ENCODE data around the gene TCF3. TPM values are rescaled to one million over a fixed set of nuclear protein-coding genes. Genes with fewer than 3 reads are reported as not detected.

Gene TCF3
- total and polyA plus RNA-seq, 4 donors: 36.9 to 58.1 (median 45.2) TPM

DNA sequence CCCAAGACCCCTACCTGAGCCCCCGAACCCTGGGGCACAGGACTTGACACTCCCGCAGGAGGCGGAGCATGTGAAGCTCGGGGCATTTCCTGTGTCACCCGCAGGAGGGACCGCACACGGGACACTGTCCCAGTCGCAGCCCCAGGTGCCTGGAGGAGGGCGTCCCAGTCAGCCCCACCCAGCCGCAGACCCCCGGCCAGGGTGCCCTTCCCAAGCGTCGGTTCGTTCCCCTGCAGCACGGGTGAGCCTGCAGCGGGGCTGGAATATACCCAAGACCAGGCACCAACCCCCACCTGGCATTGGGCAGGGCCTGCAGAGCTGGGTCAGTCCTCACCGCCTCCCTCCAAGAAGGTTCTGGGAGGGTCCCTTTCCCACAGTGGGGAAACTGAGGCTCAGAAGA lies 21.6 kb downstream of the TCF3 start:
- WGBS, 2 donors: 93 to 94% methylated on average over 17 of the region's 17 CpGs
- TF ChIP-seq, protein P1, sequence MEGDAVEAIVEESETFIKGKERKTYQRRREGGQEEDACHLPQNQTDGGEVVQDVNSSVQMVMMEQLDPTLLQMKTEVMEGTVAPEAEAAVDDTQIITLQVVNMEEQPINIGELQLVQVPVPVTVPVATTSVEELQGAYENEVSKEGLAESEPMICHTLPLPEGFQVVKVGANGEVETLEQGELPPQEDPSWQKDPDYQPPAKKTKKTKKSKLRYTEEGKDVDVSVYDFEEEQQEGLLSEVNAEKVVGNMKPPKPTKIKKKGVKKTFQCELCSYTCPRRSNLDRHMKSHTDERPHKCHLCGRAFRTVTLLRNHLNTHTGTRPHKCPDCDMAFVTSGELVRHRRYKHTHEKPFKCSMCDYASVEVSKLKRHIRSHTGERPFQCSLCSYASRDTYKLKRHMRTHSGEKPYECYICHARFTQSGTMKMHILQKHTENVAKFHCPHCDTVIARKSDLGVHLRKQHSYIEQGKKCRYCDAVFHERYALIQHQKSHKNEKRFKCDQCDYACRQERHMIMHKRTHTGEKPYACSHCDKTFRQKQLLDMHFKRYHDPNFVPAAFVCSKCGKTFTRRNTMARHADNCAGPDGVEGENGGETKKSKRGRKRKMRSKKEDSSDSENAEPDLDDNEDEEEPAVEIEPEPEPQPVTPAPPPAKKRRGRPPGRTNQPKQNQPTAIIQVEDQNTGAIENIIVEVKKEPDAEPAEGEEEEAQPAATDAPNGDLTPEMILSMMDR (IDR thresholded peaks at IDR 0.05; ENCODE audit: control extremely low read depth, extremely low read depth): no peak
- Histone ChIP-seq H3K36me3 (ENCODE audit: control insufficient read depth in 4 of 4, insufficient read depth in 4 of 4, low read length in 4 of 4) (peaks cover 0 to 44% (median 6%) of the 10 kb centered on the region in 4 donors), H3K9me3 (ENCODE audit: control insufficient read depth in 4 of 4, insufficient read depth in 3 of 4, low read length in 3 of 4) (no peaks in the 10 kb centered on the region), H3K4me1 (ENCODE audit: control insufficient read depth in 5 of 5, insufficient read depth in 5 of 5, low read length in 5 of 5) (no peaks in the 10 kb centered on the region), H3K27ac (ENCODE audit: low read depth in 1 of 2, low read length in 1 of 2) (no peak overlapping the region), H3K9ac (ENCODE audit: insufficient read depth in 1 of 2, low read length in 2 of 2) (no peak overlapping the region), H3K27me3 (ENCODE audit: control insufficient read depth in 3 of 3, insufficient read depth in 3 of 3, low read length in 2 of 3) (no peaks in the 10 kb centered on the region), H3K4me3 (no peak overlapping the region)
- ATAC-seq (ENCODE audit: insufficient read depth, low FRiP score) (no peak), DNase-seq (no peak)

DNA sequence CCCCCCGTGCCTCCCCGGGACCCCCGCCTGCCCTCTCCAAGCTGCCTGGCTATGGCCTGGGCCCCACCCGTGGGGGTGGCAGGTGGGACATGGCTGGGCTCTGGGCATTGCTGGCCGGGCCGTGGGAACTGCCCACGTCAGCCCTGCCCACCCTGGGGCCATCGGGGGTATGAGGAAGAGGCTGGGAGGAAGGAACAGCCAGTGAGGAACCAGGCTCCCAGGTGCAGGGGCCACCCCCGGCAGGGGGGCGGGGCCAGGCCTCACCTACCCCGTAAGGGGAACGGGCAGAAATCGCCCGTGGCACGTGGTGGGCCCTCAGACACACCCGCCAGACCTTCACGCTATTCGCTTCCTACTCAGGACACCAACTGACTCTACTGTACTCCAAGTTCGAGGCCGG lies 22.4 kb downstream of the TCF3 start:
- peaks cover 0 to 44% (median 5%) of the 10 kb centered on the region in 4 donors for H3K36me3 ChIP-seq (ENCODE audit: control insufficient read depth in 4 of 4, insufficient read depth in 4 of 4, low read length in 4 of 4)
- no peaks in the 10 kb centered on the region for H3K9me3 ChIP-seq (ENCODE audit: control insufficient read depth in 4 of 4, insufficient read depth in 3 of 4, low read length in 3 of 4)
- H3K27me3 ChIP-seq (ENCODE audit: control insufficient read depth in 3 of 3, insufficient read depth in 3 of 3, low read length in 2 of 3): no peaks in the 10 kb centered on the region
- ATAC-seq (ENCODE audit: insufficient read depth, low FRiP score) (no peak), DNase-seq (no peak)
- 91 to 94% methylated on average over 18 to 20 of the region's 20 CpGs for WGBS, 2 donors
- no peak overlapping the region for H3K9ac ChIP-seq (ENCODE audit: insufficient read depth in 1 of 2, low read length in 2 of 2)
- no peak overlapping the region for H3K27ac ChIP-seq (ENCODE audit: low read depth in 1 of 2, low read length in 1 of 2)
- H3K4me3 ChIP-seq: no peak overlapping the region
- H3K4me1 ChIP-seq (ENCODE audit: control insufficient read depth in 5 of 5, insufficient read depth in 5 of 5, low read length in 5 of 5): no peaks in the 10 kb centered on the region
- TF ChIP-seq, protein P1 (IDR thresholded peaks at IDR 0.05; ENCODE audit: control extremely low read depth, extremely low read depth): no peak

DNA sequence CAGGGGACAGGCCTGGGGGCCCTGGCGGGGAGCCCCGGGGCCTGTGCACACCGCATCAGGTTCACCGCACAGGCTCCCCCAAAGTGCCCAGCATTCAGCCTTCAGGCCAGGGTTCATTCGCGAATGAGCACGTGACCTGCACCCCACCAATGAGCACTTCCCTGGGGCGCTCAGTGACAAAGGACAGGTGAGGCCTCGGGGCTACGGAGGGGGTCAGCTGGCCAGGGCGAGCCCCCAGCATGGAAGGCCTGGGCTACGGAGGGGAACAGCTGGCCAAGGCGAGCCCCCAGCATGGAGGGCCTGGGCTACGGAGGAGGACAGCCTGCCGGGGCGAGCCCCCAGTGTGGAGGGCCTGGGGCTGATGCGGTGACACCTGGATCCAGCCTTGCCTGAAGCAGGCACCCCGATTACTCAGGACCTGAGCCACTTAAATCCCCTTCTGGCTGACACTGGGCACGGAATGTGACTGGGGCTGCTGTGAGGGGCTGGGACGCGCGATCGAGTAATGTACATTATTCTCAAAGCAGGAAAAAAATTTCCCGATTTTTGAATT lies 23.1 kb downstream of the TCF3 start:
- TF ChIP-seq, protein P1 (IDR thresholded peaks at IDR 0.05; ENCODE audit: control extremely low read depth, extremely low read depth): no peak

DNA sequence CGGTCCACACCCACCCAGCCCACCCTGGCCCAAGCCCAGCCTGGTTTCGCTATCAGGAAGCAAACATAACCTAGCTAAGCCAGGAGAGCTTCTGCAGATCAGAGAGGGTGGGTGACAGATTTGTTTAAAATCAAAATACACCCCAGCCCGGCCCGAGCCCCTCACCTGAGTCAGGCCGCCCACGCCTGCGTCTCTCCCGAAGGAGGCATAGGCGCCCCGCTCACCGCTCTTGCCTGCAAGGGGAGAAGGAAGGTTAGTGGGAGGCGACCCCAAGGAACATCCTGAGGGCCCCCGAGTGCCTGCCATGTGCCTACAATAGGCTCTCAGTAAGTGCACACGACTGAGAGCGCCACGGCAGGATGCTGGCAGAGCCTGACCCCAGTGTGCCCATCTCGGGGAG lies 25.2 kb downstream of the TCF3 start:
- H3K4me1 ChIP-seq (ENCODE audit: control insufficient read depth in 5 of 5, insufficient read depth in 5 of 5, low read length in 5 of 5): no peaks in the 10 kb centered on the region
- H3K9ac ChIP-seq (ENCODE audit: insufficient read depth in 1 of 2, low read length in 2 of 2): no peak overlapping the region
- H3K4me3 ChIP-seq: no peak overlapping the region
- ATAC-seq (ENCODE audit: insufficient read depth, low FRiP score) (no peak), DNase-seq (no peak)
- no peak overlapping the region for H3K27ac ChIP-seq (ENCODE audit: low read depth in 1 of 2, low read length in 1 of 2)
- H3K9me3 ChIP-seq (ENCODE audit: control insufficient read depth in 4 of 4, insufficient read depth in 3 of 4, low read length in 3 of 4): no peaks in the 10 kb centered on the region
- peaks cover 0 to 36% (median 7%) of the 10 kb centered on the region in 4 donors for H3K36me3 ChIP-seq (ENCODE audit: control insufficient read depth in 4 of 4, insufficient read depth in 4 of 4, low read length in 4 of 4)
- TF ChIP-seq, protein P1 (IDR thresholded peaks at IDR 0.05; ENCODE audit: control extremely low read depth, extremely low read depth): no peak
- 95 to 97% methylated on average over 17 of the region's 17 CpGs for WGBS, 2 donors
- no peaks in the 10 kb centered on the region for H3K27me3 ChIP-seq (ENCODE audit: control insufficient read depth in 3 of 3, insufficient read depth in 3 of 3, low read length in 2 of 3)

More for the DNA sequence above, 23.1 kb downstream of the TCF3 start:
- DNase-seq (no peak), ATAC-seq (ENCODE audit: insufficient read depth, low FRiP score) (no peak)
- no peak overlapping the region for H3K4me3 ChIP-seq
- H3K9ac ChIP-seq (ENCODE audit: insufficient read depth in 1 of 2, low read length in 2 of 2): no peak overlapping the region
- H3K4me1 ChIP-seq (ENCODE audit: control insufficient read depth in 5 of 5, insufficient read depth in 5 of 5, low read length in 5 of 5): no peaks in the 10 kb centered on the region
- peaks cover 0 to 42% (median 0%) of the 10 kb centered on the region in 4 donors for H3K36me3 ChIP-seq (ENCODE audit: control insufficient read depth in 4 of 4, insufficient read depth in 4 of 4, low read length in 4 of 4)
- no peaks in the 10 kb centered on the region for H3K27me3 ChIP-seq (ENCODE audit: control insufficient read depth in 3 of 3, insufficient read depth in 3 of 3, low read length in 2 of 3)
- 96 to 98% methylated on average over 24 of the region's 24 CpGs for WGBS, 2 donors
- H3K9me3 ChIP-seq (ENCODE audit: control insufficient read depth in 4 of 4, insufficient read depth in 3 of 4, low read length in 3 of 4): no peaks in the 10 kb centered on the region
- H3K27ac ChIP-seq (ENCODE audit: low read depth in 1 of 2, low read length in 1 of 2): no peak overlapping the region
